HG02759 (cell line): ENCODE measurements around the gene MRPS5.
"Not testable (repeated sequence)": the region's sequence is repeated elsewhere in the genome, so short reads cannot be mapped to it uniquely, and the experiment has no call there.

Experiments used
- ATAC-seq: cut with Tn5 transposase; IDR thresholded peaks from one replicate; pipeline ENCODE4 v1.9.1; 2021; ENCODE audit warnings: mild to moderate bottlenecking, moderate library complexity; ENCODE audit not compliant: unreplicated experiment

Gene MRPS5

GRCh38 chr2:95047629-95048510, 73.7 kb downstream of the MRPS5 start:
- ATAC-seq: no peak

DNA sequence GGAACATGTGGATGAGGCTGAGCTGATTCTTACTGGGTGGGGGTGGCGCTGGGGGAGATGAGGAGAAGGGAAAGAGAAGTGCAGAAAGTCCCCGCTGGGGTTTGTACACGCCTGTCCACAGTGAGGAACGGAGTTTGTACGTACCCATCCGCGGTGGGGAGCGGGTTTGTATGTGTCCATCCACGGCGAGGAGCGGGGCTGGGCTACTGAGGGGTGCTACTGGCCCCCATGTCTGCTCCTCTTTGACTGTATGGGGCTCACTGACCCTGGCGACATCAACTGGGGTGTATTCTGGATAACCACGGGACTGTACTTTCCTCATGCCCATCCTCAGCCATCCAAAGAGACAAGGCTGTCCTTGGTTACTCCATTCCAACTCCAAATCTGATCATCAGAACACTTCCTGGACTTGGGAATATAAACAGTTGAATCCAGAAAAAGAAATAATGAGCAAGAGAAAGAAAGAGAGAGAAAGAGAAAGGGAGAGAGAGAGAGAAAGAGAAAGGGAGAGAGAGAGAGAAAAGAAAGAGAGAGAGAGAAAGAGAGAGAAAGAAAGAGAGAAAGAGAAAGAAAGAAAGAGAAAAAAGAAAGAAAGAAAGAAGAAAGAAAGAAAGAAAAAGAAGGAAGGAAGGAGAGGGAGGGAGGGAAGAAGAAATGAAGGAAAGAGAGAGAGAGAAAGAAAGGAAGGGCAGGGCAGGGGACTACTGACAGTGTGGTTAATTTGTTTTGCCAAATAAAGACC, 75.1 kb downstream of the MRPS5 start:
- ATAC-seq: no peak

- ATAC-seq: no peak
Observed at GRCh38 chr2:95044601-95045000, 77.0 kb downstream of the MRPS5 start.

GRCh38 chr2:95043300-95044093, 78.1 kb downstream of the MRPS5 start:
- peak; percentile 48 for ATAC-seq

GRCh38 chr2:95042472-95043271, 78.9 kb downstream of the MRPS5 start:
- peak; percentile 6 for ATAC-seq

DNA sequence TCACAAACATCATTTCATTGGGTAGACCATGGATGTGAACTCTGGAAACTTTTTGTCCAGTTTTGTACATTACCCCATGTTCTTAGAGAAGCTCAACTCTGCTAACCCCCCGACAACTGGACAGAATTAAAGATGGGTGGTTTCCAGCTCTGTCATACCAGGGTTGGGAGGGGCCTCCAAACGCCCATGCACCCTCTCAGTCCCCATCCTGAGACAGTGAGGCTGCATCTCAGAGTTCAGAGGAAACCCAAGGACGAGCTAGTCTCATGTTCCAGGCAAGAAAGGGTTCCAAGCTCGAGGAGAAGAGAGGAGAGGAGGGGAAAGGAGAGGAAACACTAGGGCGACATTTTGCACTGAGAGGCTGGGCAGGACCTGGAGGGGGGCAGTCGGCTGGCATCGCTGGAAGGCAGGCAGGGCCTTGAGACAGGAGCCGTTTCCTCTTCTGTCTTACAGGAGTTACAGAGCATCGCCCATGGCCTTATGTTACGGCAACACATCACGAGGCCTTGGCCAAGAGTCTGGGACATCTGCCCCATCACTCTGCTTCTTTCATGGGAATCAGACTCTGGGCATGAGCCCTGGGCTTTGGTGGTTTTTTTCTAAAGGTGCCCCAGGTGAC, 79.7 kb downstream of the MRPS5 start:
- ATAC-seq: peak; percentile 61

- peak; percentile 37 for ATAC-seq
Observed at GRCh38 chr2:95041060-95041823, 80.4 kb downstream of the MRPS5 start.

GRCh38 chr2:95040426-95040825, 81.2 kb downstream of the MRPS5 start:
- ATAC-seq: no peak

- ATAC-seq: no peak
Observed at GRCh38 chr2:95039978-95040377, 81.6 kb downstream of the MRPS5 start.

GRCh38 chr2:95039363-95039762, 82.2 kb downstream of the MRPS5 start:
- no peak for ATAC-seq

DNA sequence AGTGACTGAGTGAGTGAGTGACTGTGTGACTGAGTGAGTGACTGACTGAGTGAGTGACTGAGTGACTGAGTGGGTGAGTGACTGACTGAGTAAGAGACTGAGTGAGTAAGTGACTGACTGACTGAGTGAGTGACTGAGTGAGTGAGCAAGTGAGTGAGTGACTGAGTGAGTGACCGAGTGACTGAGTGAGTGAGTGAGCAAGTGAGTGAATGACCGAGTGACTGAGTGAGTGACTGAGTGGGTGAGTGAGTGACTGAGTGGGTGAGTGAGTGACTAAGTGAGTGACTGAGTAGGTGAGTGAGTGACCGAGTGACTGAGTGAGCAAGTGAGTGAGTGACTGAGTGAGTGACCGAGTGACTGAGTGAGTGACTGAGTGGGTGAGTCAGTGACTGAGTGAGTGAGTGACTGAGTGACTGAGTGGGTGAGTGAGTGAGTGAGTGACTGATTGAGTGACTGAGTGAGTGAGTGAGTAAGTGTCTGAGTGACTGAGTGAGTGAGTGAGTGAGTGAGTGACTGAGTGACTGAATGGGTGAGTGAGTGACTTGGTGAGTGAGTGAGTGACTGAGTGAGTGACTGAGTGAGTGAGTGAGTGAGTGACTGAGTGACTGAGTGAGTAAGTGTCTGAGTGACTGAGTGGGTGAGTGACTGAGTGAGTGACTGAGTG, 82.8 kb downstream of the MRPS5 start:
- no peak for ATAC-seq

DNA sequence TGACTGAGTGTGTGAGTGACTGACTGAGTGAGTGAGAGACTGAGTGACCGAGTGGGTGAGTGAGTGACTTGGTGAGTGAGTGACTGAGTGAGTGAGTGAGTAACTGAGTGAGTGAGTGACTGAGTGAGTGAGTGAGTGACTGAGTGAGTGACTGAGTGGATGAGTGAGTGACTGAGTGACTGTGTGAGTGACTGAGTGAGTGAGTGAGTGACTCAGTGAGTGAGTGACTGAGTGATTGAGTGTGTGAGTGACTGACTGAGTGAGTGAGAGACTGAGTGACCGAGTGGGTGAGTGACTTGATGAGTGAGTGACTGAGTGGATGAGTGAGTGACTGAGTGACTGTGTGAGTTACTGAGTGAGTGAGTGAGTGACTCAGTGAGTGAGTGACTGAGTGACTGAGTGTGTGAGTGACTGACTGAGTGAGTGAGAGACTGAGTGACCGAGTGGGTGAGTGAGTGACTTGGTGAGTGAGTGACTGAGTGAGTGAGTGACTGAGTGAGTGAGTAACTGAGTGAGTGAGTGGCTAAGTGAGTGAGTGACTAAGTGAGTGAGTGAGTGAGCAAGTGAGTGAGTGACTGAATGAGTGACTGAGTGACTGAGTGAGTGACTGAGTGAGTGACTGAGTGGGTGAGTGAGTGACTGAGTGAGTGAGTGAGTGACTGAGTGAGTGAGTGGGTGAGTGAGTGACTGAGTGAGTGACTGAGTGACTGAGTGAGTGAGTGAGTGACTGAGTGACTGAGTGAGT, 83.6 kb downstream of the MRPS5 start:
- not testable (repeated sequence) for ATAC-seq

DNA sequence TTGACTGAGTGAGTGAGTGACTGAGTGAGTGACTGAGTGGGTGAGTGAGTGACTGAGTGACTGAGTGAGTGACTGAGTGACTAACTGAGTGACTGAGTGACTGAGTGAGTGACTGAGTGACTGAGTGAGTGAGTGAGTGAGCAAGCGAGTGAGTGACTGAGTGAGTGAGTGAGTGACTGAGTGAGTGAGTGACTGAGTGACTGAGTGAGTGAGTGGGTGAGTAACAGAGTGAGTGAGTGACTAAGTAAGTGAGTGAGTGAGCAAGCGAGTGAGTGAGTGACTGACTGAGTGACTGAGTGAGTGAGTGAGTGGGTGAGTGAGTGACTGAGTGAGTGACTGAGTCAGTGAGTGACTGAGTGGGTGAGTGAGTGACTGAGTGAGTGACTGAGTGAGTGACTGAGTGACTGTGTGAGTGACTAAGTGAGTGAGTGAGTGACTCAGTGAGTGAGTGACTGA, 84.2 kb downstream of the MRPS5 start:
- no peak for ATAC-seq

GRCh38 chr2:95036596-95037383, 84.8 kb downstream of the MRPS5 start:
- ATAC-seq: no peak
